Endothelial cell of umbilical vein (primary cell): ENCODE results near the gene UBTD1. TPM values are rescaled to one million over a fixed set of nuclear protein-coding genes. Genes with fewer than 3 reads are reported as not detected.
A peak's percentile ranks its signal among the peaks of the same experiment; 100 is the strongest.
"Not testable (repeated sequence)": the region's sequence is repeated elsewhere in the genome, so short reads cannot be mapped to it uniquely, and the experiment has no call there.

ENCODE experiments used
- BruUV-seq: library from RNA; stranded (reverse); fragments of 400-500 nt; replicated peaks from 2 replicates; lab custom pipeline; 2021; lab: Mats Ljungman, UMichigan
- CTCF ChIA-PET: fragments of 300-600, 350-600 bp; sonication (Branson Sonifier 250); formaldehyde crosslinking; loops from one replicate; lab custom pipeline; 2021; ENCODE audit warnings: antibody characterized with exemption, inconsistent platforms; lab: Charles Lee
- POLR2A ChIA-PET: fragments of 300-600, 350-600 bp; sonication (Branson Sonifier 250); formaldehyde crosslinking; loops from one replicate; lab custom pipeline; 2021; ENCODE audit warnings: antibody characterized with exemption, inconsistent platforms; lab: Charles Lee
- DNase-seq: peaks from one replicate; pipeline ENCODE4 v3.0.0-alpha.2; 2011; ENCODE audit warnings: low read depth, low spot score
- FAIRE-seq: peaks from 2 replicates; lab custom pipeline; 2011; peaks lifted over from hg19 to GRCh38; lab: Jason Lieb, UNC
- H2AFZ ChIP-seq: 2 replicates; pipeline ENCODE4 v1.6.0; 2012; ENCODE audit warnings: low read depth, low read length, control low read depth, inconsistent platforms
- H3K27ac ChIP-seq: 2 replicates; pipeline ENCODE4 v1.5.1; 2011; ENCODE audit warnings: low read depth, mild to moderate bottlenecking, control low read depth, low read length, moderate library complexity; ENCODE audit not compliant: insufficient read depth
- H3K27me3 ChIP-seq, 2 experiments: 2 replicates each; pipeline versions ENCODE4 v1.6.0 to v1.6.1; 2011; ENCODE audit warnings: low read length in 2 of 2, mixed read lengths in 1 of 2; ENCODE audit not compliant: control insufficient read depth in 2 of 2, insufficient read depth in 2 of 2
- H3K36me3 ChIP-seq, 2 experiments: 2 replicates in 1 of 2; 3 replicates in 1 of 2; pipeline ENCODE4 v1.5.1; 2011; ENCODE audit warnings: low read length in 2 of 2, mild to moderate bottlenecking in 1 of 2, moderate library complexity in 1 of 2; ENCODE audit not compliant: control insufficient read depth in 2 of 2, insufficient read depth in 2 of 2; ENCODE audit errors: extremely low read depth in 1 of 2
- H3K4me1 ChIP-seq: 3 replicates; pipeline ENCODE4 v1.5.1; 2011; ENCODE audit warnings: mild to moderate bottlenecking, low read length; ENCODE audit not compliant: control insufficient read depth, insufficient read depth; ENCODE audit errors: extremely low read depth
- H3K4me2 ChIP-seq: 2 replicates; pipeline ENCODE4 v1.6.1; 2011; ENCODE audit warnings: low read length, control low read depth, mixed read lengths; ENCODE audit not compliant: insufficient read depth
- H3K4me3 ChIP-seq, 3 experiments: fragments of 200-600 bp in 1 of 3; sonication (generic), shearing (Covaris generic) in 1 of 3; replicated peaks in 1 of 3; 2 replicates each; pipeline ENCODE4 v1.5.1; 2011 to 2016; ENCODE audit warnings: control low read depth in 3 of 3, low read length in 3 of 3, mild to moderate bottlenecking in 2 of 3, inconsistent platforms in 1 of 3, low read depth in 1 of 3, moderate library complexity in 1 of 3; ENCODE audit not compliant: insufficient read depth in 1 of 3
- H3K79me2 ChIP-seq: 2 replicates; pipeline ENCODE4 v1.6.0; 2012; ENCODE audit warnings: low read length, inconsistent platforms; ENCODE audit not compliant: control insufficient read depth, insufficient read depth
- H3K9ac ChIP-seq: replicated peaks from 2 replicates; pipeline ENCODE3; 2011; ENCODE audit warnings: low read length, control low read depth; ENCODE audit not compliant: insufficient read depth; ENCODE audit errors: extremely low read depth
- H3K9me1 ChIP-seq: replicated peaks from 3 replicates; pipeline ENCODE4 v1.6.0; 2011; ENCODE audit warnings: mild to moderate bottlenecking, low read length; ENCODE audit not compliant: control insufficient read depth, insufficient read depth; ENCODE audit errors: extremely low read depth
- H3K9me3 ChIP-seq: replicated peaks from 2 replicates; pipeline ENCODE4 v1.5.1; 2012; ENCODE audit warnings: low read length, inconsistent platforms; ENCODE audit not compliant: control insufficient read depth, insufficient read depth
- H4K20me1 ChIP-seq: replicated peaks from 2 replicates; pipeline ENCODE3; 2011; ENCODE audit warnings: mild to moderate bottlenecking, low read length; ENCODE audit not compliant: control insufficient read depth, insufficient read depth; ENCODE audit errors: extremely low read depth
- EZH2 ChIP-seq: IDR thresholded peaks from 2 replicates; pipeline ENCODE4 v1.6.1; 2012; ENCODE audit warnings: borderline replicate concordance, low read depth, mild to moderate bottlenecking, moderate library complexity, low read length, inconsistent platforms; ENCODE audit not compliant: severe bottlenecking
- FOS ChIP-seq: IDR thresholded peaks from 2 replicates; pipeline ENCODE4 v1.6.1; 2011; ENCODE audit warnings: mild to moderate bottlenecking, low read length, moderate library complexity, borderline replicate concordance; ENCODE audit not compliant: insufficient read depth
- GATA2 ChIP-seq: IDR thresholded peaks from 2 replicates; pipeline ENCODE4 v1.7.0; 2011; ENCODE audit warnings: low read depth, mild to moderate bottlenecking, moderate library complexity, mixed read lengths, low read length; ENCODE audit not compliant: insufficient read length, insufficient read depth
- POLR2A ChIP-seq: IDR thresholded peaks from 2 replicates; pipeline ENCODE4 v1.6.1; 2012; ENCODE audit warnings: low read depth, mild to moderate bottlenecking, control low read depth, low read length
- dilution Hi-C: fragments of 300-500 bp; cut with MboI; formaldehyde crosslinking; loops from one replicate; pipeline ENCODE4 v1.15.0; 2019; ENCODE audit warnings: low sequenced_read_pairs; ENCODE audit not compliant: extremely low pct_ligation_motif_present
- intact Hi-C: fragments of 100-400 bp; cut with micrococcal nuclease; formaldehyde crosslinking; loops from one replicate; pipeline ENCODE4 v1.10.0; 2022
- polyA plus RNA-seq, 4 experiments: library from polyadenylated mRNA; depleted of rRNA in 3 of 4; stranded (reverse) in 3 of 4; unstranded in 1 of 4; fragments of >200 nt; gene quantifications; 2 replicates each; pipeline versions ENCODE4 v1.2.1 to v1.2.3, GENCODE V29; 2011 to 2012; ENCODE audit warnings: missing spikeins in 1 of 4
- total RNA-seq: library from RNA; stranded (reverse); gene quantifications from 2 replicates; pipeline ENCODE4 v1.2.3, GENCODE V29; 2021

UBTD1 gene
- total and polyA plus RNA-seq, 2 donors (not counting 3 experiments of a cell fraction or from before 2014, with no cell fraction given) = 42.6 to 63.7 TPM

- Histone ChIP-seq H3K79me2 (no peaks in the 10 kb centered on the region), H3K9ac (peak overlapping the region; percentile 22), H3K36me3 (peaks cover 0 to 18% of the 10 kb centered on the region in 2 experiments), H3K27ac (peak overlapping the region; percentile 58), H3K4me1 (peaks cover 14% of the 10 kb centered on the region), H3K27me3 (no peaks in the 10 kb centered on the region), H3K4me3 (no peak overlapping the region), H2AFZ (no peak overlapping the region), H3K9me3 (no peaks in the 10 kb centered on the region), H3K9me1 (no peaks in the 10 kb centered on the region), H3K4me2 (peak overlapping the region; percentile 23), H4K20me1 (no peaks in the 10 kb centered on the region)
- dilution Hi-C loops = no loop called here
- no TSS peak for BruUV-seq
- TF ChIP-seq FOS (no peak), GATA2 (no peak), EZH2 (no peak), POLR2A (no peak)
- ChIA-PET POLR2A (no interaction called here), CTCF (interaction anchor here (0.7 to 8.2 kb wide), 16 partner anchors 9 to 134 kb away, joined by 3 to 304 read pairs (median 5); partner anchors contain the start of genes C10orf62 and HOGA1)
- intact Hi-C loops = no loop called here
- FAIRE-seq (no peak), DNase-seq (no peak)
These were observed 76.5 kb downstream of the UBTD1 start for GRCh38 chr10:97575127-97575668.

DNA sequence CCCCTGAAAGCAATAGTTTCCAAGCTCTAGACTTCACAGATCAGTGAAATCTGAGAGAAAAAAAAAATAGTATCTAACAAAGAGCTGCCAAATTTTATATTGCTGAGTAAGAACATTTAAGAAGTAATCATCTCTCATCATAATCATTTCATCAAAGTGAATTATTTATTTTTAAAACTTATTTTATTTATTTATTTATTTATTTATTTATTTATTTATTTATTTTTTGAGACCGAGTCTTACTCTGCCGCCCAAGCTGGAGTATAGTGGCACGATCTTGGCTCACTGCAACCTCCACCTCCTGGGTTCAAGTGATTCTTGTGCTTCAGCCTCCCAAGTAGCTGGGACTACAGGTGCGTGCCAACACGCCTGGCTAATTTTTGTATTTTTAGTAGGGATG is 77.8 kb downstream of the UBTD1 start:
- CTCF ChIA-PET = interaction anchor here (1.0 to 8.2 kb wide), 6 partner anchors 8 to 37 kb away, joined by 3 to 304 read pairs (median 12); partner anchors contain the start of gene HOGA1
- DNase-seq, H3K79me2 ChIP-seq, dilution Hi-C loops, H3K4me2 ChIP-seq, POLR2A ChIA-PET, H2AFZ ChIP-seq, H3K27ac ChIP-seq, H3K9me3 ChIP-seq, H3K4me3 ChIP-seq, H3K27me3 ChIP-seq, H3K9me1 ChIP-seq, H4K20me1 ChIP-seq, H3K36me3 ChIP-seq, BruUV-seq, H3K9ac ChIP-seq, intact Hi-C loops, FAIRE-seq: not testable (repeated sequence)
- peaks cover 14% of the 10 kb centered on the region for H3K4me1 ChIP-seq
